Parathyroid adenoma (tissue), 2 donors: Measurements from ENCODE around the gene SMIM7.

Source experiments
- H2AFZ ChIP-seq: fragments of 300-600 bp; sonication (generic); one replicate; pipeline ENCODE4 v1.7.0; 2017; ENCODE audit warnings: antibody characterized with exemption, mild to moderate bottlenecking
- H3K27ac ChIP-seq: fragments of 300-600 bp; sonication (generic); one replicate; pipeline ENCODE4 v1.7.0; 2017
- H3K27me3 ChIP-seq: fragments of 300-600 bp; sonication (generic); one replicate; pipeline ENCODE4 v1.7.0; 2017; ENCODE audit warnings: low read length; ENCODE audit not compliant: control insufficient read depth, insufficient read depth
- H3K36me3 ChIP-seq: fragments of 300-600 bp; sonication (generic); one replicate; pipeline ENCODE4 v1.7.0; 2017; ENCODE audit warnings: low read length; ENCODE audit not compliant: control insufficient read depth, insufficient read depth
- H3K4me1 ChIP-seq: fragments of 300-600 bp; sonication (generic); one replicate; pipeline ENCODE4 v1.7.0; 2017; ENCODE audit warnings: control low read depth
- H3K4me2 ChIP-seq: fragments of 300-600 bp; sonication (generic); one replicate; pipeline ENCODE4 v1.7.0; 2017; ENCODE audit warnings: low read length
- H3K4me3 ChIP-seq: fragments of 300-600 bp; sonication (generic); one replicate; pipeline ENCODE4 v1.7.0; 2017; ENCODE audit warnings: low read depth, low read length
- H3K79me2 ChIP-seq: fragments of 300-600 bp; sonication (generic); one replicate; pipeline ENCODE4 v1.7.0; 2017; ENCODE audit warnings: control low read depth
- H3K9ac ChIP-seq: fragments of 300-600 bp; sonication (generic); one replicate; pipeline ENCODE4 v1.7.0; 2017; ENCODE audit warnings: mild to moderate bottlenecking
- H3K9me3 ChIP-seq: fragments of 300-600 bp; sonication (generic); one replicate; pipeline ENCODE4 v1.7.0; 2017; ENCODE audit warnings: low read length; ENCODE audit not compliant: control insufficient read depth
- CTCF ChIP-seq: fragments of 300-600 bp; sonication (generic); IDR thresholded peaks from one replicate; pipeline ENCODE4 v1.7.0; 2017; ENCODE audit warnings: antibody characterized with exemption, mild to moderate bottlenecking
- donor health status: primary hyperparathyroidism.

SMIM7 gene

DNA sequence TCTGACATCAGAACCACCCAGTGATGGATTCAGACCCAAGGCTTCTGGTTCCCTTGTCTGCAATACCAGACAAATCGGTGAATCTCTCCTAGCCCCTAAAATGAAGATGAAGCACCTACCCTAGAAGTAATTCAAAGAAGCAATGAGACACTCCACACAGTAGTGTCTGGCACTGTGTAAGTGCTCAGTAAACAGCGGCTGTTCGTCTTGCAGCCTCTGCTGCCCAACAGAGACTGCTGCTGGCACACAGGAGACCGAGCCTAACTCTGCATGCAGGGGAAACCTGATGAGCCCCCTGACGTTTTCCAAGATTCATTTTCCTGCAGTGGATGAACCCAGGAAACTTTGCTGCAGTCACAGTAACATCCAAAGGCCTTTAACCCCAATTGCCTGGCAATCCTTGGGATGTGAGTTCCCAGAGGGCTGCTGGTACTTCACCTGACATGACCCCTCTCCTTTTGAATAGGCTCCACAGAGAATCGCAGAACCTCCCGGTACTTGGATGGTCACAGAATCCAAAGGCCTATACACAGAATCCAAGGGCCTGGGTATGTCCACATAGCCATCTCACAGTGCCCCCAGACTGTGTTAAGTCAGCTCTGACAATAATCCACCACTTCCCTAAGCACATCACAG lies 38.7 kb downstream of the SMIM7 start:
- no peak overlapping the region for H3K27ac ChIP-seq
- no peak overlapping the region for H3K9ac ChIP-seq
- H3K4me3 ChIP-seq: no peak overlapping the region
- no peak overlapping the region for H2AFZ ChIP-seq
- H3K27me3 ChIP-seq: no peaks in the 10 kb centered on the region
- peaks cover 16% of the 10 kb centered on the region for H3K4me1 ChIP-seq
- no peaks in the 10 kb centered on the region for H3K36me3 ChIP-seq
- TF ChIP-seq CTCF: no peak
- H3K4me2 ChIP-seq: no peak overlapping the region
- H3K79me2 ChIP-seq: peaks cover 96% of the 10 kb centered on the region
- H3K9me3 ChIP-seq: no peaks in the 10 kb centered on the region

GRCh38 chr19:16620584-16620983 lies 39.4 kb downstream of the SMIM7 start:
- H3K9me3 ChIP-seq: no peaks in the 10 kb centered on the region
- H3K4me3 ChIP-seq: no peak overlapping the region
- peaks cover 95% of the 10 kb centered on the region for H3K79me2 ChIP-seq
- H3K9ac ChIP-seq: no peak overlapping the region
- no peak overlapping the region for H3K27ac ChIP-seq
- peaks cover 16% of the 10 kb centered on the region for H3K4me1 ChIP-seq
- no peak overlapping the region for H3K4me2 ChIP-seq
- no peak overlapping the region for H2AFZ ChIP-seq
- H3K36me3 ChIP-seq: no peaks in the 10 kb centered on the region
- no peak for TF ChIP-seq CTCF
- no peaks in the 10 kb centered on the region for H3K27me3 ChIP-seq

GRCh38 chr19:16620018-16620417 lies 39.9 kb downstream of the SMIM7 start:
- Histone ChIP-seq H3K9ac (no peak overlapping the region), H3K36me3 (no peaks in the 10 kb centered on the region), H3K4me2 (no peak overlapping the region), H3K27me3 (no peaks in the 10 kb centered on the region), H3K9me3 (no peaks in the 10 kb centered on the region), H3K27ac (no peak overlapping the region), H3K79me2 (peaks cover 95% of the 10 kb centered on the region), H3K4me3 (no peak overlapping the region), H3K4me1 (peaks cover 16% of the 10 kb centered on the region), H2AFZ (no peak overlapping the region)
- no peak for TF ChIP-seq CTCF

- no peak for TF ChIP-seq CTCF
- no peak overlapping the region for H3K4me2 ChIP-seq
- no peaks in the 10 kb centered on the region for H3K9me3 ChIP-seq
- H2AFZ ChIP-seq: no peak overlapping the region
- H3K9ac ChIP-seq: no peak overlapping the region
- H3K79me2 ChIP-seq: peaks cover 94% of the 10 kb centered on the region
- no peak overlapping the region for H3K4me3 ChIP-seq
- H3K27ac ChIP-seq: no peak overlapping the region
- no peaks in the 10 kb centered on the region for H3K27me3 ChIP-seq
- H3K36me3 ChIP-seq: no peaks in the 10 kb centered on the region
- H3K4me1 ChIP-seq: peaks cover 16% of the 10 kb centered on the region
Observed at GRCh38 chr19:16619457-16619856, 40.5 kb downstream of the SMIM7 start.

DNA sequence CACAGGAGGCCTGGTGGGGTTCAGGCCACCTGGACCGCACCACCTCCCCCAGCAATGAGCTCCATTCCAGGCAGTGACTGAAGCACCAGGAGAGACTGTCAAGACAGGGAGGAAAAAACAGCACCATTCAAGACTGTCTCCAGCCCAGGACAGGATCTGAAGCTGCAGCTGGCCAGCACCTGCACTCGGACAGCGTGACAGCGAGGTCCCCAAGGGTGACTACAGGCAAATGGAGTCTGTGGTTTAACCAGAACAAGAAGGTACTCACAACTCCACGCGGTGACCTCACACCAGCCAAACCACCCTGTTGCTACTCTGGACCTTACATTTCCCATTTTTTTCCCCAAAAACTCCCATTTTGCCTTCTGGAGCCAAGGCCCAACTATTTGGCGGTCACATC lies 41.7 kb downstream of the SMIM7 start:
- no peak overlapping the region for H3K27ac ChIP-seq
- H3K36me3 ChIP-seq: no peaks in the 10 kb centered on the region
- H3K9me3 ChIP-seq: no peaks in the 10 kb centered on the region
- H3K4me3 ChIP-seq: no peak overlapping the region
- H3K4me1 ChIP-seq: peaks cover 19% of the 10 kb centered on the region
- H3K79me2 ChIP-seq: peaks cover 87% of the 10 kb centered on the region
- no peak overlapping the region for H3K9ac ChIP-seq
- no peak for TF ChIP-seq CTCF
- H2AFZ ChIP-seq: no peak overlapping the region
- H3K4me2 ChIP-seq: no peak overlapping the region
- no peaks in the 10 kb centered on the region for H3K27me3 ChIP-seq
